Peyer's patch (tissue), 4 donors: Measurements from ENCODE around the gene PDLIM7. TPM values are rescaled to one million over a fixed set of nuclear protein-coding genes. Genes with fewer than 3 reads are reported as not detected.
A peak's percentile ranks its signal among the peaks of the same experiment; 100 is the strongest.

Experiments used
- DNase-seq, 3 donors: peaks; one replicate each; pipeline ENCODE4 v3.0.0-alpha.2; 2017 to 2019
- H3K27ac ChIP-seq, 4 donors: fragments of 200-600 bp; sonication (generic); one replicate each; pipeline ENCODE4 v1.5.1; 2016 to 2019
- H3K27me3 ChIP-seq, 2 donors: fragments of 200-600 bp; sonication (generic); one replicate each; pipeline ENCODE4 v1.5.1; 2019
- H3K36me3 ChIP-seq, 3 donors: fragments of 200-600 bp; sonication (generic); one replicate each; pipeline ENCODE4 v1.5.1; 2016 to 2019
- H3K4me1 ChIP-seq, 4 donors: fragments of 200-600 bp; sonication (generic); one replicate each; pipeline ENCODE4 v1.5.1; 2016 to 2019
- H3K4me3 ChIP-seq, 4 donors: fragments of 200-600 bp; sonication (generic); 1 replicate in 3 of 4; 2 replicates in 1 of 4; pipeline ENCODE4 v1.5.1; 2016 to 2019; ENCODE audit warnings: mild to moderate bottlenecking in 1 of 4
- H3K9me3 ChIP-seq, 4 donors: fragments of 200-600 bp; sonication (generic); one replicate each; pipeline ENCODE4 v1.5.1; 2016 to 2019; ENCODE audit warnings: mild to moderate bottlenecking in 1 of 4
- POLR2A ChIP-seq, 2 donors: fragments of 450-650 bp; IDR thresholded peaks; one replicate each; pipeline ENCODE4 v1.5.1; 2017; ENCODE audit warnings: antibody characterized with exemption in 2 of 2, mild to moderate bottlenecking in 2 of 2, moderate library complexity in 2 of 2
- total RNA-seq, 4 donors: library from RNA; depleted of rRNA; stranded (reverse); fragments of >200 nt; gene quantifications; one replicate each; pipeline ENCODE4 v1.1.0, GENCODE V29; 2016
- TF ChIP-seq, protein P1 (sequence below), 6 experiments: fragments of 450-650 bp in 4 of 6; fragments of 200-600 bp in 2 of 6; sonication (generic) in 1 of 6; IDR thresholded peaks; one replicate each; pipeline ENCODE4 v1.5.1; 2017 to 2019; ENCODE audit warnings: antibody characterized with exemption in 6 of 6, mild to moderate bottlenecking in 3 of 6, moderate library complexity in 1 of 6

PDLIM7 gene
- total RNA-seq, 4 donors from 2014 or later = 17.4 to 137 (median 23.3) TPM

DNA sequence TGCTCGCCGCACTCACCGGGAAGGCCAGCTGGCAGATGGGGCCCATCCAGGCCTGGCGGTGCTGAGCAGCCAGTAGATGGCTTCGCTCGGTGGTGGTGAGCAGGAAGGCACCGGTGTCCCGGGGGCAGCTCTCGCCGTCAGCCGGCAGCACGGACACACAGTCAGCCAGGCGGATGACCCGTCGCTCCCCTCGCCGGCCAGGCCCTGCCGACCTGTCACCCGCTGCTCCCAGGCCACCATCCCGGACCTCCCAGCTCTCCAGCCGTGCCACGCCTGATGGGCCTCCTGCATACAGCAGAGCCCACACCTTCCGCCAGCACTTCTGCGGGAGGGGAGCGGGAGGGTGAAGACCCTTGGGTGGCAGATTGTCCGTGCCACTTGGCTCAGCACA, 10.8 kb upstream of the PDLIM7 start:
- DNase-seq = no peak
- H3K27me3 ChIP-seq = no peaks in the 10 kb centered on the region
- peak overlapping the region; percentile 57 to 92 (median 68) for H3K27ac ChIP-seq
- H3K36me3 ChIP-seq = peaks cover 0 to 29% (median 0%) of the 10 kb centered on the region in 3 donors
- TF ChIP-seq POLR2A (IDR thresholded peaks at IDR 0.05) = no peak
- TF ChIP-seq, protein P1, sequence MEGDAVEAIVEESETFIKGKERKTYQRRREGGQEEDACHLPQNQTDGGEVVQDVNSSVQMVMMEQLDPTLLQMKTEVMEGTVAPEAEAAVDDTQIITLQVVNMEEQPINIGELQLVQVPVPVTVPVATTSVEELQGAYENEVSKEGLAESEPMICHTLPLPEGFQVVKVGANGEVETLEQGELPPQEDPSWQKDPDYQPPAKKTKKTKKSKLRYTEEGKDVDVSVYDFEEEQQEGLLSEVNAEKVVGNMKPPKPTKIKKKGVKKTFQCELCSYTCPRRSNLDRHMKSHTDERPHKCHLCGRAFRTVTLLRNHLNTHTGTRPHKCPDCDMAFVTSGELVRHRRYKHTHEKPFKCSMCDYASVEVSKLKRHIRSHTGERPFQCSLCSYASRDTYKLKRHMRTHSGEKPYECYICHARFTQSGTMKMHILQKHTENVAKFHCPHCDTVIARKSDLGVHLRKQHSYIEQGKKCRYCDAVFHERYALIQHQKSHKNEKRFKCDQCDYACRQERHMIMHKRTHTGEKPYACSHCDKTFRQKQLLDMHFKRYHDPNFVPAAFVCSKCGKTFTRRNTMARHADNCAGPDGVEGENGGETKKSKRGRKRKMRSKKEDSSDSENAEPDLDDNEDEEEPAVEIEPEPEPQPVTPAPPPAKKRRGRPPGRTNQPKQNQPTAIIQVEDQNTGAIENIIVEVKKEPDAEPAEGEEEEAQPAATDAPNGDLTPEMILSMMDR (IDR thresholded peaks at IDR 0.05) = no peak
- H3K4me3 ChIP-seq = peak overlapping the region; percentile 2 to 57 (median 44)
- no peaks in the 10 kb centered on the region for H3K9me3 ChIP-seq
- peaks cover 0 to 13% (median 1%) of the 10 kb centered on the region in 4 donors for H3K4me1 ChIP-seq

GRCh38 chr5:177507596-177508220, 10.3 kb upstream of the PDLIM7 start:
- TF ChIP-seq, protein P1 (IDR thresholded peaks at IDR 0.05) = no peak
- TF ChIP-seq POLR2A (IDR thresholded peaks at IDR 0.05) = no peak
- Histone ChIP-seq H3K9me3 (no peaks in the 10 kb centered on the region), H3K27ac (peak overlapping the region in 1 of 4 donors; percentile 92), H3K4me3 (peak overlapping the region in 3 of 4 donors; percentile 2 to 57 (median 47)), H3K27me3 (no peaks in the 10 kb centered on the region), H3K4me1 (peaks cover 0 to 13% (median 2%) of the 10 kb centered on the region in 4 donors), H3K36me3 (peaks cover 0 to 24% (median 0%) of the 10 kb centered on the region in 3 donors)
- DNase-seq = no peak

- Histone ChIP-seq H3K9me3 (no peaks in the 10 kb centered on the region), H3K27ac (peak overlapping the region in 1 of 4 donors; percentile 92), H3K27me3 (no peaks in the 10 kb centered on the region), H3K4me3 (no peak overlapping the region), H3K36me3 (peaks cover 0 to 18% (median 0%) of the 10 kb centered on the region in 3 donors), H3K4me1 (peaks cover 0 to 13% (median 4%) of the 10 kb centered on the region in 4 donors)
- no peak for DNase-seq
- TF ChIP-seq POLR2A (IDR thresholded peaks at IDR 0.05) = no peak
- TF ChIP-seq, protein P1 (IDR thresholded peaks at IDR 0.05) = peak in 1 of 6 experiments; percentile 7
Measured at GRCh38 chr5:177507165-177507564, 9.8 kb upstream of the PDLIM7 start.

DNA sequence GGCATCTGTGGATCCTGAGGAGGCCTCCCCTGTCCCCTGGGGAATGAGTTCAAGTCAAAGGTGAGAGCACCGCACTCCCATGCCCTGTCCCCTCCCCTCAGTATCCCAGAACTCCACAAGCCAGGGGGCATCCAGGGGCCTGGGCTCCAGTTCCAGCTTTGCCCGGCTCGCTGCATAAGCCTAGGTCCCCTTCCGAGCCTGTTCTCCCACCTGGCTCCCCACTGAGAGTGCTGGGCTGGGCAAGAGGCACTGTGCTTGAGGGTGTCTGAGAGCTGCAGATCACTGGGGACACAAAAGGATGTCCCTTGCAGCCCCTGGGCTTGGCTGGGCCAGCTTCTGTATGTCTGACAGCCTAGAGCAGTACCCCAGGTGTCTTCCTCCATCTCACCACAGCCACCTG, 7.7 kb upstream of the PDLIM7 start:
- H3K27ac ChIP-seq = no peak overlapping the region
- H3K27me3 ChIP-seq = no peaks in the 10 kb centered on the region
- no peaks in the 10 kb centered on the region for H3K36me3 ChIP-seq
- TF ChIP-seq, protein P1 (IDR thresholded peaks at IDR 0.05) = no peak
- no peak for TF ChIP-seq POLR2A (IDR thresholded peaks at IDR 0.05)
- H3K4me3 ChIP-seq = no peak overlapping the region
- peaks cover 0 to 10% (median 7%) of the 10 kb centered on the region in 4 donors for H3K4me1 ChIP-seq
- no peaks in the 10 kb centered on the region for H3K9me3 ChIP-seq
- no peak for DNase-seq

GRCh38 chr5:177504086-177505056, 7.0 kb upstream of the PDLIM7 start:
- TF ChIP-seq, protein P1 (IDR thresholded peaks at IDR 0.05) = no peak
- TF ChIP-seq POLR2A (IDR thresholded peaks at IDR 0.05) = no peak

More at GRCh38 chr5:177504086-177505056, 7.0 kb upstream of the PDLIM7 start:
- no peak for DNase-seq
- peaks cover 0 to 10% (median 7%) of the 10 kb centered on the region in 4 donors for H3K4me1 ChIP-seq
- H3K27ac ChIP-seq = no peak overlapping the region
- H3K4me3 ChIP-seq = no peak overlapping the region
- H3K36me3 ChIP-seq = no peaks in the 10 kb centered on the region
- H3K27me3 ChIP-seq = no peaks in the 10 kb centered on the region
- H3K9me3 ChIP-seq = no peaks in the 10 kb centered on the region
